ENCODE measurements around the gene PATJ. TPM values are rescaled to one million over a fixed set of nuclear protein-coding genes. Genes with fewer than 3 reads are reported as not detected.
"Not testable (repeated sequence)": the region's sequence is repeated elsewhere in the genome, so short reads cannot be mapped to it uniquely, and the experiment has no call there.

The PATJ gene
- total RNA-seq, 1 experiment from 2014 or later, result 28.7 TPM

GRCh38 chr1:62184336-62184735, 442.1 kb downstream of the PATJ start:
- Histone ChIP-seq H3K9me2 (replicated peaks; ENCODE audit: low read length) (no peaks in the 10 kb centered on the region), H3K9ac (ENCODE audit: low read length) (no peak overlapping the region), H3K27me3 (ENCODE audit: low read length) (no peaks in the 10 kb centered on the region), H3K36me3 (ENCODE audit: low read depth, low read length) (no peaks in the 10 kb centered on the region), H3F3A (ENCODE audit: low read length, unreplicated experiment) (no peaks in the 10 kb centered on the region), H3K4me1 (ENCODE audit: insufficient read depth, low read length) (peaks cover 10% of the 10 kb centered on the region; the same call in 1 of the 2 replicates), H3K9me3 (ENCODE audit: low read length) (no peaks in the 10 kb centered on the region), H3K4me2 (ENCODE audit: low read length) (no peak overlapping the region), H4K20me1 (ENCODE audit: low read length) (no peaks in the 10 kb centered on the region), H3K4me3 (ENCODE audit: low read length) (no peak overlapping the region), H2AFZ (ENCODE audit: low read length) (no peak overlapping the region), H3K79me2 (ENCODE audit: low read length) (no peaks in the 10 kb centered on the region), H3K27ac (ENCODE audit: low read length) (no peak overlapping the region)
- intact Hi-C loops (cut with micrococcal nuclease), result no loop called here
- ChIA-PET POLR2A (ENCODE audit: unreplicated experiment) (no interaction called here), CTCF (no interaction called here)
- no peak for ATAC-seq
- no peak for DNase-seq
- BruUV-seq (replicated peaks), result no TSS peak
- no peak for TF ChIP-seq EZH2 (IDR thresholded peaks at IDR 0.05; ENCODE audit: low read length, unreplicated experiment)
- TF ChIP-seq CTCF (conservative IDR thresholded peaks at IDR 0.05; ENCODE audit: low read depth, low read length), result no peak
- no peak for TF ChIP-seq EZH2phosphoT487 (IDR thresholded peaks at IDR 0.05; ENCODE audit: borderline replicate concordance, low read length)

GRCh38 chr1:62185233-62185632, 443.0 kb downstream of the PATJ start:
- ATAC-seq; H3K79me2 ChIP-seq (ENCODE audit: low read length); intact Hi-C loops (cut with micrococcal nuclease); H3K4me2 ChIP-seq (ENCODE audit: low read length); H3K9ac ChIP-seq (ENCODE audit: low read length); POLR2A ChIA-PET (ENCODE audit: unreplicated experiment); H3K27ac ChIP-seq (ENCODE audit: low read length); H3K4me3 ChIP-seq (ENCODE audit: low read length); BruUV-seq (replicated peaks); CTCF ChIA-PET; H3K36me3 ChIP-seq (ENCODE audit: low read depth, low read length); H3K9me2 ChIP-seq (replicated peaks; ENCODE audit: low read length); H3F3A ChIP-seq (ENCODE audit: low read length, unreplicated experiment); H3K27me3 ChIP-seq (ENCODE audit: low read length); H3K4me1 ChIP-seq (ENCODE audit: insufficient read depth, low read length); H3K9me3 ChIP-seq (ENCODE audit: low read length); H4K20me1 ChIP-seq (ENCODE audit: low read length); H2AFZ ChIP-seq (ENCODE audit: low read length): not testable (repeated sequence)
- DNase-seq, result peak; percentile 31

GRCh38 chr1:62185677-62186076, 443.4 kb downstream of the PATJ start:
- Histone ChIP-seq H3K4me3 (ENCODE audit: low read length) (no peak overlapping the region), H3F3A (ENCODE audit: low read length, unreplicated experiment) (no peaks in the 10 kb centered on the region), H3K4me2 (ENCODE audit: low read length) (no peak overlapping the region), H4K20me1 (ENCODE audit: low read length) (no peaks in the 10 kb centered on the region), H3K36me3 (ENCODE audit: low read depth, low read length) (no peaks in the 10 kb centered on the region), H3K27me3 (ENCODE audit: low read length) (no peaks in the 10 kb centered on the region), H3K9me2 (replicated peaks; ENCODE audit: low read length) (no peaks in the 10 kb centered on the region), H3K9me3 (ENCODE audit: low read length) (no peaks in the 10 kb centered on the region), H2AFZ (ENCODE audit: low read length) (no peak overlapping the region), H3K79me2 (ENCODE audit: low read length) (no peaks in the 10 kb centered on the region), H3K9ac (ENCODE audit: low read length) (no peak overlapping the region), H3K4me1 (ENCODE audit: insufficient read depth, low read length) (0 out of 2 replicates have a peak, but pooled peaks cover 3% of the 10 kb centered on the region), H3K27ac (ENCODE audit: low read length) (no peak overlapping the region)
- ChIA-PET CTCF (no interaction called here), POLR2A (ENCODE audit: unreplicated experiment) (no interaction called here)
- no peak for DNase-seq
- TF ChIP-seq EZH2phosphoT487 (IDR thresholded peaks at IDR 0.05; ENCODE audit: borderline replicate concordance, low read length) (no peak), EZH2 (IDR thresholded peaks at IDR 0.05; ENCODE audit: low read length, unreplicated experiment) (no peak), CTCF (conservative IDR thresholded peaks at IDR 0.05; ENCODE audit: low read depth, low read length) (no peak)
- no TSS peak for BruUV-seq (replicated peaks)
- intact Hi-C loops (cut with micrococcal nuclease), result no loop called here
- no peak for ATAC-seq
